Heart left ventricle (tissue), 16 donors: ENCODE results near the gene SPATA2L. TPM values are rescaled to one million over a fixed set of nuclear protein-coding genes. Genes with fewer than 3 reads are reported as not detected.

Experiments
- ATAC-seq, 4 donors: fragments of 200-7000 bp; cut with Tn5 transposase; one replicate each; pipeline ENCODE4 v1.9.1; 2020 to 2022; ENCODE audit warnings: moderate library complexity in 4 of 4, mild to moderate bottlenecking in 3 of 4, moderate number of reproducible peaks in 1 of 4
- DNase-seq, 5 donors: peaks; one replicate each; pipeline ENCODE4 v3.0.0-alpha.2; 2020
- H3K27ac ChIP-seq, 12 donors: fragments of 200-600 bp; sonication (generic) in 4 of 12; one replicate each; pipeline versions ENCODE4 v1.5.0 to v1.8.0; 2016 to 2022; ENCODE audit warnings: mild to moderate bottlenecking in 2 of 12
- H3K27me3 ChIP-seq, 9 donors: fragments of 200-600 bp; sonication (generic) in 2 of 9; one replicate each; pipeline versions ENCODE4 v1.5.1 to v1.8.0; 2016 to 2022; ENCODE audit warnings: mild to moderate bottlenecking in 3 of 9
- H3K36me3 ChIP-seq, 9 donors: fragments of 200-600 bp; sonication (generic) in 2 of 9; one replicate each; pipeline versions ENCODE4 v1.5.0 to v1.8.0; 2018 to 2022; ENCODE audit warnings: mild to moderate bottlenecking in 2 of 9
- H3K4me1 ChIP-seq, 12 donors: fragments of 200-600 bp; sonication (generic) in 4 of 12; one replicate each; pipeline versions ENCODE4 v1.5.0 to v1.8.0; 2016 to 2022; ENCODE audit warnings: mild to moderate bottlenecking in 3 of 12
- H3K4me3 ChIP-seq, 12 donors: fragments of 200-600 bp; sonication (generic) in 4 of 12; one replicate each; pipeline versions ENCODE4 v1.5.0 to v1.8.0; 2017 to 2022; ENCODE audit warnings: mild to moderate bottlenecking in 9 of 12, moderate library complexity in 4 of 12
- H3K9me3 ChIP-seq, 12 donors: fragments of 200-600 bp; sonication (generic) in 4 of 12; one replicate each; pipeline versions ENCODE4 v1.5.0 to v1.8.0; 2016 to 2022; ENCODE audit warnings: mild to moderate bottlenecking in 1 of 12
- POLR2A ChIP-seq, 2 donors: fragments of 450-650 bp; IDR thresholded peaks; one replicate each; pipeline ENCODE4 v1.6.1; 2017; ENCODE audit warnings: antibody characterized with exemption in 2 of 2, mild to moderate bottlenecking in 2 of 2, moderate library complexity in 2 of 2
- WGBS, 4 donors: extraction: QIAGEN DNeasy Blood & Tissue Kit in 2 of 4; methylation state at CpG; one replicate each; pipeline versions ENCODE4 v1.1.5 to v1.1.7; 2013 to 2018; 5-methylcytosine and 5-hydroxymethylcytosine counted together
- intact Hi-C, 10 donors: fragments of 100-400 bp; cut with DNase I; formaldehyde crosslinking; loops; one replicate each; pipeline versions ENCODE4 v1.11.1 to v1.14.2; 2022
- polyA plus RNA-seq, 2 donors: library from polyadenylated mRNA; stranded (reverse); fragments of 200-250 nt; gene quantifications; one replicate each; pipeline ENCODE4 v1.2.3, GENCODE V29; 2013
- total RNA-seq, 9 donors: library from RNA; depleted of rRNA in 2 of 9; stranded (reverse); fragments of >200 nt in 2 of 9; fragmentation: NEBNext Ultra II Directional in 3 of 9; extraction: Animal tissue kit (Norgen Biotek cat#: 25700) in 3 of 9; gene quantifications; one replicate each; pipeline versions ENCODE4 v1.1.0 to v1.2.4, GENCODE V29; 2016 to 2023
- TF ChIP-seq, protein P1 (sequence below), 12 donors: fragments of 200-600 bp; sonication (generic) in 4 of 12; IDR thresholded peaks; one replicate each; pipeline versions ENCODE4 v1.5.0 to v1.8.0; 2018 to 2022; ENCODE audit warnings: antibody characterized with exemption in 12 of 12, mild to moderate bottlenecking in 5 of 12
- donor health status: ischemic (EF 13 %, LVEDD 7.1; RV severe dilation, severe dysfunction).
- donor health status: healthy with polysubstance abuse.
- donor health status: DM: no; HTN: yes; CAD: no.
- donor health status: DM: no; HTN: no; CAD: no.
- donor health status: ischemic (EF 25% LVEDD 6.9; RV normal size, moderate dysfunction).
- donor health status: ischemic (EF 25% LVEDD 5.7; RV mildly dilated, moderate dysfunction).
- donor health status: healthy.
- donor health status: DM: yes; HTN: yes; CAD: no.
- donor health status: ischemic (EF 35%, LVEDD 5.7; RV mildly dilated, moderate dysfunction).
- donor health status: nonischemic (EF 11% LVEDD 7.7; RV severe dilation, severe dysfunction).
- donor health status: DM: yes; HTN: yes; CAD: no.
- donor health status: PGD.
- donor health status: ischemic (EF 29% LVEDD 5.4; RV normal size, mild dysfunction).
- donor health status: nonischemic (EF 23%, LVEDD 6.1; RV moderate dilation, normal function).

Gene SPATA2L
- total and polyA plus RNA-seq, 11 donors = 1.9 to 15.0 (median 4.0) TPM

DNA sequence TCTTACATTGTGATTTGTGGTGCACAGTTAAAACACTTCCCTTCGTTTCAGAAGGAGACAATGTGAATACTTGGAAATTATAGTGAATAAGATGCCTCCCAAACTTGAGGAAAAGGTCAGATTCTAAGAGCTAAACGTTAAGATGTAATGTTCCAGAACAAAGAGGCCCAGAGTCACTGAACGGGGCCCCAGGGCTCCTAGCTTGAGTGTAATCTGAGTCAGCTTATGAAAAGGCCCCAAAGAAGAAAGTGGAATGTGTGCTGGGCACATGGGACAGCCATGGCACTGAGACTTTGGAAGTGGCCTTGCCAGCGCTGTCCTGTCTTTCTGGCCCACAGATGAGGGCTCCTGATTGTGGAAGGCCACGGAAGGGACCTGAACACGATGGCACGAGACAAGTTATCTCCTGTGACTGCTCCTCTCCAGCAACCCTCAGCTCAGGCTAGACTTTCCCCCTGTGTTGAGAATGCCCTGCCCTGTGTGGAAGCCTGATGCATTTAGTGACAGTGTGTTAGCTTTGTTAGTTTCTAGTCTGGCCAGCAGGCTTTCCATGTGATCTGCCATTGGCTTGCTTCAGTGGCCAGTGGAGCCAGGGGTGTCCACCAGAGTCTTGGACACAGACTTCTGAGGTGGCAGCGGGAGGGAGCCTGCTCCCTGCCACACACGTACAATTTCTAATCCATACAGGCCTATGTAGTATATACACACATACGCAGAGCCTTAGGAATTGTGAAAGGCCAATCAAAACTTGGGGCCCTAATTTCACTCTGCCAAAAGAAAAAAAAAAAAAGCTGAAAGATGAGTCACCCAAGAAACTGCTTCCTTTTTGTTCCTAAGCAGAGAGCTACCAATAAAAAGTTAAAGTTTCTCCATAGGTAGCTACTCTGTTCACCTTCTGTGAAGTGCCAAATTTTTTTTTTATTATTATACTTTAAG, 30.7 kb downstream of the SPATA2L start:
- WGBS, 4 donors = 90 to 94% (median 90%) methylated on average over 10 of the region's 10 CpGs
- ATAC-seq = no peak
- no peaks in the 10 kb centered on the region for H3K27me3 ChIP-seq
- DNase-seq = no peak
- H3K27ac ChIP-seq = no peak overlapping the region
- TF ChIP-seq POLR2A (IDR thresholded peaks at IDR 0.05) = no peak
- TF ChIP-seq, protein P1, sequence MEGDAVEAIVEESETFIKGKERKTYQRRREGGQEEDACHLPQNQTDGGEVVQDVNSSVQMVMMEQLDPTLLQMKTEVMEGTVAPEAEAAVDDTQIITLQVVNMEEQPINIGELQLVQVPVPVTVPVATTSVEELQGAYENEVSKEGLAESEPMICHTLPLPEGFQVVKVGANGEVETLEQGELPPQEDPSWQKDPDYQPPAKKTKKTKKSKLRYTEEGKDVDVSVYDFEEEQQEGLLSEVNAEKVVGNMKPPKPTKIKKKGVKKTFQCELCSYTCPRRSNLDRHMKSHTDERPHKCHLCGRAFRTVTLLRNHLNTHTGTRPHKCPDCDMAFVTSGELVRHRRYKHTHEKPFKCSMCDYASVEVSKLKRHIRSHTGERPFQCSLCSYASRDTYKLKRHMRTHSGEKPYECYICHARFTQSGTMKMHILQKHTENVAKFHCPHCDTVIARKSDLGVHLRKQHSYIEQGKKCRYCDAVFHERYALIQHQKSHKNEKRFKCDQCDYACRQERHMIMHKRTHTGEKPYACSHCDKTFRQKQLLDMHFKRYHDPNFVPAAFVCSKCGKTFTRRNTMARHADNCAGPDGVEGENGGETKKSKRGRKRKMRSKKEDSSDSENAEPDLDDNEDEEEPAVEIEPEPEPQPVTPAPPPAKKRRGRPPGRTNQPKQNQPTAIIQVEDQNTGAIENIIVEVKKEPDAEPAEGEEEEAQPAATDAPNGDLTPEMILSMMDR (IDR thresholded peaks at IDR 0.05) = no peak
- intact Hi-C loops = no loop called here
- H3K4me1 ChIP-seq = no peaks in the 10 kb centered on the region
- no peaks in the 10 kb centered on the region for H3K36me3 ChIP-seq
- H3K9me3 ChIP-seq = no peaks in the 10 kb centered on the region
- no peak overlapping the region for H3K4me3 ChIP-seq

DNA sequence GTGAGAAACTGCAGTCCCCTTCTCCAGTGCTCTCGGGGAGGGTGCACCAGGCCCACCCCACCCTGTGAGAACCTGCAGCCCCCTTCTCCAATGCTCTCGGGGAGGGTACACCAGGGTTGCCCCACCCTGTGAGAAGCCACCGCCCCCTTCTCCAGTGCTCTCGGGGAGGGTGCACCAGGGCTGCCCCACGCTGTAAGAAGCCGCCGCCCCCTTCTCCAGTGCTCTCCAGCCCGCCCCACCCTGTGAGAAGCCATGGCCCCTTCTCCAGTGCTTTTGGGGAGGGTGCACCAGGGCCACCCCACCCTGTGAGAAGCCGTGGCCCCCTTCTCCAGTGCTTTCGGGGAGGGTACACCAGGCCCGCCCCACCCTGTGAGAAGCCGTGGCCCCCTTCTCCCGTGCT, 31.8 kb downstream of the SPATA2L start:
- TF ChIP-seq, protein P1 (IDR thresholded peaks at IDR 0.05) = no peak
- TF ChIP-seq POLR2A (IDR thresholded peaks at IDR 0.05) = no peak
- Histone ChIP-seq H3K36me3 (no peaks in the 10 kb centered on the region), H3K27me3 (no peaks in the 10 kb centered on the region), H3K9me3 (no peaks in the 10 kb centered on the region), H3K4me3 (no peak overlapping the region), H3K4me1 (no peaks in the 10 kb centered on the region), H3K27ac (no peak overlapping the region)
- intact Hi-C loops = no loop called here
- ATAC-seq = no peak
- no peak for DNase-seq
- 86 to 94% (median 93%) methylated on average over 8 to 13 of the region's 13 CpGs for WGBS, 4 donors

DNA sequence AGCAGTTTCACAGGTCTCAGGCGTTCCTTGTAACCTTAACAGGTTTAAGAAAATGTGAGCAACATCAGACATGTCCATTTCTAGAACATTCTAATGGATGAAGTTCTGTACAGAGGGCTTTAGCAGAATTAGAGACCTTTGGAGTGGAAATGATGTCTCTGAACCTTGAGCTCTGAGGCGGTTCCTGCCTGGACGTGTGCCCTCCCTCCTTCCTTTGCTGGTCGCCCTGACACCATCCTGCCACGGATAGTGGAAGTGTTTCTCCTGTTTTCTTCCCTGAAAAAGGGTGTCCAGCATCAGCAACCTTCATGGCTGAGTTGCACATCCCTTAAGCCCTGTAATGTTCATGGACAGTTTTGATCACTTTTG, 32.7 kb downstream of the SPATA2L start:
- H3K27me3 ChIP-seq = no peaks in the 10 kb centered on the region
- no peak overlapping the region for H3K27ac ChIP-seq
- WGBS, 4 donors = 74 to 83% (median 78%) methylated on average over 4 to 5 of the region's 5 CpGs
- TF ChIP-seq, protein P1 (IDR thresholded peaks at IDR 0.05) = no peak
- TF ChIP-seq POLR2A (IDR thresholded peaks at IDR 0.05) = no peak
- peaks cover 0 to 2% (median 0%) of the 10 kb centered on the region in 9 donors for H3K36me3 ChIP-seq
- no peaks in the 10 kb centered on the region for H3K4me1 ChIP-seq
- no peaks in the 10 kb centered on the region for H3K9me3 ChIP-seq
- ATAC-seq (no peak), DNase-seq (no peak)
- intact Hi-C loops = no loop called here
- no peak overlapping the region for H3K4me3 ChIP-seq

DNA sequence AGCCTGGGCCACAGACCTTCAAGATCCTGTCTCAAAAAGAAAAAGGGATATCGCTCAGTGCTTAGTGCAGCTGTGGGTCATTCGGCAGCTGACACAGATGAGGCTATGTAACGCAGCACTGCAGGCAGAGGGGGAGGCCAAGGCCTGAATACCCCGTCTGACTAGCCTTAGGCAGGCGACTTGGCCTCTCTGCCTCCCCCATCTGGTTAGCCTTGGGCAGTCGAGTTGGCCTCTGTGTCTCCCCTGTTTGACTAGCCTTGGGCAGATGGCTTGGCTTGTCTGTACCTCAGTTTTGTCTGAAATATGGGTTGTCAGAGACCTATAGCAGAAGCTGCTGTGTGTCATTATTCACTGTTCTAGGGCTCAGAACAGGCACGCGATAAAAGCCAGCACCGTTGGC, 33.9 kb downstream of the SPATA2L start:
- Histone ChIP-seq H3K9me3 (no peaks in the 10 kb centered on the region), H3K4me3 (no peak overlapping the region), H3K36me3 (peaks cover 0 to 7% (median 2%) of the 10 kb centered on the region in 9 donors), H3K27me3 (no peaks in the 10 kb centered on the region), H3K27ac (no peak overlapping the region), H3K4me1 (no peaks in the 10 kb centered on the region)
- TF ChIP-seq, protein P1 (IDR thresholded peaks at IDR 0.05) = no peak
- no peak for TF ChIP-seq POLR2A (IDR thresholded peaks at IDR 0.05)
- intact Hi-C loops = no loop called here
- DNase-seq (no peak), ATAC-seq (no peak)
- 77 to 86% (median 84%) methylated on average over 8 to 9 of the region's 9 CpGs for WGBS, 4 donors
